AG10803 (cell line): ENCODE results near the gene RNF7.

Experiments used
- DNase-seq: peaks from one replicate; pipeline ENCODE4 v3.0.0; 2010; ENCODE audit warnings: low read depth
- H3K4me3 ChIP-seq: 2 replicates; pipeline ENCODE4 v1.5.1; 2011; ENCODE audit warnings: mild to moderate bottlenecking, low read length, control low read depth
- CTCF ChIP-seq: conservative IDR thresholded peaks from 2 replicates; pipeline ENCODE4 v1.5.1; 2011; ENCODE audit warnings: mild to moderate bottlenecking, low read length, control low read depth, inconsistent platforms

Gene RNF7

GRCh38 chr3:141764986-141765385, 26.9 kb downstream of the RNF7 start:
- no peak for DNase-seq
- H3K4me3 ChIP-seq = no peak overlapping the region
- no peak for TF ChIP-seq CTCF

DNA sequence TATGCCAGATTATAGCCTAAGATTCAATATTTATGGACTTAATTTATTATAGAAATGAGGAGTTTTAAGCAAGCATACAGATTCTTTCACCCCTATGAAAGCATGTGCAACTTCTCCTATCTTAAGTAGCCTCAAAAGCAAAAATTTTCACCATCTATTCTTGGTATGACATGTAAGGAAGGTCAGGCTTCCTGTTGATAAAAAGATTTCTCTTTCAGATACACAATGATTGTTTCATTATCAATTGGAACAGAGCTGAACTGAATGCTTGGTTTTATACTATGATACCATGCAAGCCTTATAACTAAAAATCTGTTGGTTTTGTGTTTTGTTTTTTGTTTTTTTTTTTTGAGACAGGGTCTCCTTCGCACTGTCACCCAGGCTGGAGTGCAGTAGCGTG, 29.0 kb downstream of the RNF7 start:
- DNase-seq = no peak
- no peak for TF ChIP-seq CTCF
- H3K4me3 ChIP-seq = no peak overlapping the region

DNA sequence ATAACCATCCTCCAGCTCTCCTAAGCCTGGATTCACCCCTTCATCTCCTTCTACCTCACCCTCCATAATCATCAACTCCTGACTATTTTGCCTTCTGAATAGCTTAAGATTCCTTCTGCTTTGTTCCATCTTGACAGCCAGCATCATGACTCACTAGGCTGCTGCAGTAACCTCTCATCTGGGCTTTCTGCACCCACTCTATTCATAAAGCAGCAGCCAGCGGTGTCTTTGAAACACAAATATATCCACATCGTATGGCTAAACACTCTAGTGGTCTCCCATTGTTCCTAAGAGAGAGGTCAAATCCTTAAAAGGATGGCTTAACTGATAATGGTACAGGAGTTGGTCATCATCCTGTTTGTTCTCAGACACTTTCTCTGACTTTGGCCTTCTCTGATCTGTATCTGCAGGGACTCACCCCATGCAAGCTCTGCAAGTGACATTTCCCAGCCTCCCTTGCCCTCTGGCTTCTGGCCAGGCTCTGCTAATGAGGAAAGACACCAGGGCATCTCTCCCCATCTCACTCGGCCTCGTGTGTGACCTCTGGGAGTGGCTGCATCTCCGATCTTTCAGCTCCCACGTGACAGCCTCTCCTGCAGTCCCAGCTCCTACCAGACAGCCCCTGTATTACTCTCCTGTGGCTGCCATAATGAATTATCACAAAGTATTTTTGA, 31.3 kb downstream of the RNF7 start:
- TF ChIP-seq CTCF = no peak
- no peak for DNase-seq
- H3K4me3 ChIP-seq = no peak overlapping the region

GRCh38 chr3:141773676-141774075, 35.6 kb downstream of the RNF7 start:
- DNase-seq = no peak
- no peak for TF ChIP-seq CTCF
- no peak overlapping the region for H3K4me3 ChIP-seq

DNA sequence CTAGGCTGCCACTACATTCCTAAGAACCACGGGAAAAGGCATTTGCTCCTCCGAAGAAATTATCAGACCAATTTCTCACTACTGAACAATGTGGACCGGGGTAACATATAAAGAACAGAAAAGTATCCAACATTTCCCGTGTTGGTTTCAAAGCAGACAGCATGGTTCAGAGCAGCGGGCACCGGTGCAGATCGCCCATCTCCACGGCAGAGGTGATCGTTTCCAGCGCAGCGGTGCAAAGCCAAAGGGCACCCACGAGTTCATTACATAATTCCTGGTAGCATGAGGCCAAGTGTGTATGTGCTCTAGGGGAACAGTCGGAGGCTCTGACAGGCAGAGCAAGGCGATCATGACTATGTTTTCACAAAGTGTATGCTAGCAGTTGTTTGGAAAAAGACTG, 38.3 kb downstream of the RNF7 start:
- DNase-seq = no peak
- no peak for TF ChIP-seq CTCF
- no peak overlapping the region for H3K4me3 ChIP-seq

DNA sequence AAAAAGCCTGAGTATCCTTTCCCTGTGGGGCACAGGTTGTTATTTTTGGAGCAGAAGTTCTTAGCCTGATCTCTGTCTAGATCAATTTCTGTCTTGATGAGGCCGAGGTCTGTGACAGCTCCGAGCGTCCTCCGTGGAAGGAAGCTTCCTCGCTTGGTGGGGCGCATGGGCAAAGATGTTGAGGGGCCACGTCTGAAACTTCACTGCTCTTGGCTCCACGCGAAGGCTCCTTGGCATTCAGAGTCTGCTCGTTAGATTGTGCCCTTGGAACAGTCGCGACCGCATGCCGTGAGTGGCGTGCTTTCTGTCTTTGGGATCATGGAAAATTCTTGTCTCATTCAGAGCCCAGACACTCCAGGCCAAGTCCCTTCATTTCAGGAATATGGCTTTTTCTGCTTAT, 38.8 kb downstream of the RNF7 start:
- no peak for TF ChIP-seq CTCF
- H3K4me3 ChIP-seq = no peak overlapping the region
- DNase-seq = no peak

GRCh38 chr3:141777957-141778813, 40.1 kb downstream of the RNF7 start:
- DNase-seq = no peak
- H3K4me3 ChIP-seq = no peak overlapping the region
- TF ChIP-seq CTCF = no peak
